Type B pancreatic cell (in vitro differentiated cells): ENCODE data around the gene WFDC10A. TPM values are rescaled to one million over a fixed set of nuclear protein-coding genes. Genes with fewer than 3 reads are reported as not detected.

ENCODE experiments used
- DNase-seq: peaks from one replicate; pipeline ENCODE4 v3.0.0; 2021; ENCODE audit warnings: mixed read lengths; ENCODE audit not compliant: unreplicated experiment; ENCODE audit errors: extremely low spot score
- H3K27ac Mint-ChIP-seq: 2 replicates; pipeline ENCODE4 v1.8.0; 2021; ENCODE audit warnings: mild to moderate bottlenecking, mixed read lengths
- H3K27me3 Mint-ChIP-seq: 2 replicates; pipeline ENCODE4 v1.8.0; 2021; ENCODE audit warnings: mixed read lengths
- H3K36me3 Mint-ChIP-seq: 2 replicates; pipeline ENCODE4 v1.8.0; 2021; ENCODE audit warnings: mixed read lengths
- H3K4me1 Mint-ChIP-seq: one replicate; pipeline ENCODE4 v1.8.0; 2021; ENCODE audit warnings: mixed read lengths; ENCODE audit not compliant: unreplicated experiment
- H3K4me3 Mint-ChIP-seq: 2 replicates; pipeline ENCODE4 v1.8.0; 2021; ENCODE audit warnings: mild to moderate bottlenecking, mixed read lengths
- H3K9me3 Mint-ChIP-seq: 2 replicates; pipeline ENCODE4 v1.8.0; 2021; ENCODE audit warnings: mixed read lengths
- total RNA-seq: library from RNA; stranded (reverse); gene quantifications from 2 replicates; pipeline ENCODE4 v1.2.1, GENCODE V29; 2021; ENCODE audit warnings: low replicate concordance
- TF ChIP-seq, protein P1 (sequence below): fragments of 200-600 bp; sonication (generic); conservative IDR thresholded peaks from 2 replicates; pipeline ENCODE4 v1.5.0; 2021; ENCODE audit warnings: antibody characterized with exemption, mild to moderate bottlenecking

Gene WFDC10A
- total RNA-seq, 1 donor from 2014 or later = not detected

DNA sequence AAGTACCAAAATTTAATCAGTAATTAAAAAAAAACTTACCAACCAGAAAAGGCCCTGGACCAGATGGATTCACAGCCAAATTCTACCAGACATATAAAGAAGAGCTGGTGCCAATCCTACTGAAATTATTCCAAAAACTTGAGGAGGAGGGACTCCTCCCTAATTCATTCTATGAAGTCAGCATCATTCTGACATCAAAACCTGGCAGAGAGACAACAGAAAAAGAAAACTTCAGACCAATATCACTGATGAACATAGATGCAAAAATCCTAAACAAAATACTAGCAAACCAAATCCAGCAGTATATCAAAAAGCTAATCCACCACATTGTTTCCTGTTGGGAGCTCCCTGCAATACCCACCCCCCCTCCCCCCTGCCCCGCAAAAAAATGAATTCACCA is 40.6 kb downstream of the WFDC10A start, which contains the start of gene WFDC11:
Gene WFDC11, minus strand, starts transcription at position 101 of the 400 bp plus-strand sequence. CDS start 19,639 bp downstream, outside the sequence.
- H3K36me3 Mint-ChIP-seq = no peaks in the 10 kb centered on the region
- peaks cover 5% of the 10 kb centered on the region for H3K9me3 Mint-ChIP-seq
- peaks cover 23% of the 10 kb centered on the region for H3K27me3 Mint-ChIP-seq
- H3K4me1 Mint-ChIP-seq = no peaks in the 10 kb centered on the region
- no peak within 1 kb of the TSS for H3K4me3 Mint-ChIP-seq
- TF ChIP-seq, protein P1, sequence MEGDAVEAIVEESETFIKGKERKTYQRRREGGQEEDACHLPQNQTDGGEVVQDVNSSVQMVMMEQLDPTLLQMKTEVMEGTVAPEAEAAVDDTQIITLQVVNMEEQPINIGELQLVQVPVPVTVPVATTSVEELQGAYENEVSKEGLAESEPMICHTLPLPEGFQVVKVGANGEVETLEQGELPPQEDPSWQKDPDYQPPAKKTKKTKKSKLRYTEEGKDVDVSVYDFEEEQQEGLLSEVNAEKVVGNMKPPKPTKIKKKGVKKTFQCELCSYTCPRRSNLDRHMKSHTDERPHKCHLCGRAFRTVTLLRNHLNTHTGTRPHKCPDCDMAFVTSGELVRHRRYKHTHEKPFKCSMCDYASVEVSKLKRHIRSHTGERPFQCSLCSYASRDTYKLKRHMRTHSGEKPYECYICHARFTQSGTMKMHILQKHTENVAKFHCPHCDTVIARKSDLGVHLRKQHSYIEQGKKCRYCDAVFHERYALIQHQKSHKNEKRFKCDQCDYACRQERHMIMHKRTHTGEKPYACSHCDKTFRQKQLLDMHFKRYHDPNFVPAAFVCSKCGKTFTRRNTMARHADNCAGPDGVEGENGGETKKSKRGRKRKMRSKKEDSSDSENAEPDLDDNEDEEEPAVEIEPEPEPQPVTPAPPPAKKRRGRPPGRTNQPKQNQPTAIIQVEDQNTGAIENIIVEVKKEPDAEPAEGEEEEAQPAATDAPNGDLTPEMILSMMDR = no peak
- no peak within 1 kb of the TSS for H3K27ac Mint-ChIP-seq
- DNase-seq = no peak

DNA sequence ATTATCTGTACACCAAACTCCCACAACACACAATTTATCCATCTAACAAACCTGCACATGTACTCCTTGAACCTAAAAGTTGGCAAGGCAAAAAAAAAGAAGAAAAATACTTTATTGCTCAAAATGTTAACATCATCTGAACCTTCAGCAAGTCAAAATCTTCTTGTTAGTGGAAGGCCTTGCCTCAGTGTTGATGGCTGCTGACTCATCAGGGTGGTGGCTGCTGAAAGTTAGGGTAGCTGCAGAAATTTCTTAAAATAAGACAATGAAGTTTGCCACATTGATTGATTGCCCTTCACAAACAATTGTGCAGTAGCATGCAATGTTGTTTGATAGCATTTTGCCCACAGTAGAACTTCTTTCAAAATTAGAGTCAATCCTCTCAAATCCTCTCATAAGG is 43.2 kb downstream of the WFDC10A start:
- peaks cover 5% of the 10 kb centered on the region for H3K9me3 Mint-ChIP-seq
- no peak for DNase-seq
- no peak overlapping the region for H3K27ac Mint-ChIP-seq
- no peaks in the 10 kb centered on the region for H3K4me1 Mint-ChIP-seq
- H3K27me3 Mint-ChIP-seq = peaks cover 26% of the 10 kb centered on the region
- H3K36me3 Mint-ChIP-seq = no peaks in the 10 kb centered on the region
- no peak overlapping the region for H3K4me3 Mint-ChIP-seq
- TF ChIP-seq, protein P1 = no peak

DNA sequence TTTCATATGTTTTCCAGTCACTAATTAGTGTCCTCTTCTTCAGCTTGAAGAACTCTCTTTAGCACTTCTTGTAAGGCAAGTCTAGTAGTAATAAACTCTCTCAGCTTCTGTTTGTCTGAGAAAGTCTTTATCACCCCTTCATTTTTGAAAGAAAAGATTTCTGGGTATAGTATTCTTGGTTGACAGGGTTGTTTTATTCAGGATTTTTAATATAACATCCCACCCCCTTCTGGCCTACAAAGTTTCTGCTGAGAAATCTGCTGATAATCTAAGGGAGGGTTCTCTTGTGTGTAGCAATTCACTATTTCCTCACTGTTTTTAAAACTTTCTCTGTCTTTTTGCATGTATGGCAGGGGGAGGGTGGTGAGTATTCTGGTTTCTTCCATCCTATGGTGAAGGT is 50.1 kb downstream of the WFDC10A start:
- H3K4me1 Mint-ChIP-seq = no peaks in the 10 kb centered on the region
- no peak overlapping the region for H3K4me3 Mint-ChIP-seq
- H3K27me3 Mint-ChIP-seq = peaks cover 18% of the 10 kb centered on the region
- no peaks in the 10 kb centered on the region for H3K36me3 Mint-ChIP-seq
- DNase-seq = no peak
- TF ChIP-seq, protein P1 = no peak
- H3K9me3 Mint-ChIP-seq = no peaks in the 10 kb centered on the region
- no peak overlapping the region for H3K27ac Mint-ChIP-seq

Other genes starting within 250 kb of the WFDC10A start
- gene DBNDD2, start 221.4 kb upstream of the WFDC10A start, total RNA-seq = 12.8 and 25.5 TPM in 2 replicates
- gene PIGT, start 213.6 kb upstream of the WFDC10A start, total RNA-seq = 70.1 and 80.6 TPM in 2 replicates
- 64.4 and 98.9 TPM in 2 replicates for gene WFDC2, start 160.0 kb upstream of the WFDC10A start, total RNA-seq
- not detected in 2 replicates for gene SPINT3, start 114.1 kb upstream of the WFDC10A start, total RNA-seq
- 0.50 TPM in 1 of 2 replicates, not detected in the other for gene WFDC6, start 90.3 kb upstream of the WFDC10A start, total RNA-seq
- 0.24 TPM in 1 of 2 replicates, not detected in the other for gene EPPIN, start 82.3 kb upstream of the WFDC10A start, total RNA-seq
- not detected in 2 replicates for gene WFDC8, start 50.5 kb upstream of the WFDC10A start, total RNA-seq
- not detected in 2 replicates for gene WFDC9, start 1.5 kb downstream of the WFDC10A start, total RNA-seq
- not detected in 2 replicates for gene WFDC11, start 40.5 kb downstream of the WFDC10A start, total RNA-seq
- not detected in 2 replicates for gene WFDC13, start 72.3 kb downstream of the WFDC10A start, total RNA-seq
- gene WFDC10B, start 75.3 kb downstream of the WFDC10A start, total RNA-seq = not detected in 2 replicates
- not detected in 2 replicates for gene SPINT4, start 92.6 kb downstream of the WFDC10A start, total RNA-seq
- gene WFDC3, start 162.1 kb downstream of the WFDC10A start, total RNA-seq = not detected in 2 replicates
- 26.5 and 32.9 TPM in 2 replicates for gene DNTTIP1, start 162.2 kb downstream of the WFDC10A start, total RNA-seq
- 46.4 and 136 TPM in 2 replicates for gene UBE2C, start 182.9 kb downstream of the WFDC10A start, total RNA-seq
- 2.1 TPM in 1 of 2 replicates, not detected in the other for gene TNNC2, start 197.6 kb downstream of the WFDC10A start, total RNA-seq
- gene SNX21, start 204.1 kb downstream of the WFDC10A start, total RNA-seq = 12.2 and 16.4 TPM in 2 replicates
- gene ACOT8, start 227.7 kb downstream of the WFDC10A start, total RNA-seq = 20.6 and 21.3 TPM in 2 replicates
- gene ZSWIM3, start 227.9 kb downstream of the WFDC10A start, total RNA-seq = 3.7 and 4.7 TPM in 2 replicates